MG63 (cell line): Measurements from ENCODE around the gene MORN1. TPM values are rescaled to one million over a fixed set of nuclear protein-coding genes. Genes with fewer than 3 reads are reported as not detected.

Experiments
- DNase-seq: peaks from one replicate; pipeline ENCODE4 v3.0.0-alpha.2; 2020
- H3K27me3 ChIP-seq: fragments of 250-450 bp; sonication (Bioruptor Pico); 2 replicates; pipeline ENCODE4 v1.5.1; 2020; ENCODE audit warnings: mild to moderate bottlenecking, moderate library complexity
- H3K36me3 ChIP-seq: fragments of 250-450 bp; sonication (Bioruptor Pico); 2 replicates; pipeline ENCODE4 v1.5.1; 2020; ENCODE audit warnings: mild to moderate bottlenecking, moderate library complexity
- H3K4me3 ChIP-seq: fragments of 250-450 bp; sonication (Bioruptor Pico); 2 replicates; pipeline ENCODE4 v1.5.1; 2020; ENCODE audit warnings: mild to moderate bottlenecking, moderate library complexity
- H3K9me3 ChIP-seq: fragments of 250-450 bp; sonication (Bioruptor Pico); 2 replicates; pipeline ENCODE4 v1.5.1; 2020; ENCODE audit warnings: mild to moderate bottlenecking, moderate library complexity
- total RNA-seq: library from RNA; depleted of rRNA; stranded (reverse); fragments of >200 nt; shearing (Covaris generic); gene quantifications from 2 replicates; pipeline ENCODE4 v1.2.3, GENCODE V29; 2014; ENCODE audit warnings: low replicate concordance

MORN1 gene
- total RNA-seq, 1 experiment from 2014 or later, result 20.5 TPM

- H3K36me3 ChIP-seq, result peaks cover 4% of the 10 kb centered on the region; the same call in 1 of the 2 replicates
- no peaks in the 10 kb centered on the region for H3K9me3 ChIP-seq
- DNase-seq, result no peak
- no peaks in the 10 kb centered on the region for H3K27me3 ChIP-seq
- H3K4me3 ChIP-seq, result no peak overlapping the region
Measured at GRCh38 chr1:2282556-2283270, 108.6 kb downstream of the MORN1 start.

- Histone ChIP-seq H3K27me3 (no peaks in the 10 kb centered on the region), H3K4me3 (no peak overlapping the region), H3K9me3 (no peaks in the 10 kb centered on the region)
Measured at GRCh38 chr1:2279817-2280216, 111.5 kb downstream of the MORN1 start.

GRCh38 chr1:2279210-2279639 is 112.1 kb downstream of the MORN1 start:
- H3K36me3 ChIP-seq, result peaks cover 10% of the 10 kb centered on the region
- no peaks in the 10 kb centered on the region for H3K27me3 ChIP-seq
- H3K4me3 ChIP-seq, result no peak overlapping the region
- H3K9me3 ChIP-seq, result no peaks in the 10 kb centered on the region
- peak; percentile 55 for DNase-seq

More at GRCh38 chr1:2279817-2280216, 111.5 kb downstream of the MORN1 start:
- peaks cover 10% of the 10 kb centered on the region for H3K36me3 ChIP-seq
- no peak for DNase-seq

- Histone ChIP-seq H3K9me3 (no peaks in the 10 kb centered on the region), H3K36me3 (peaks cover 10% of the 10 kb centered on the region), H3K27me3 (no peaks in the 10 kb centered on the region), H3K4me3 (no peak overlapping the region)
- no peak for DNase-seq
Measured at GRCh38 chr1:2278591-2279209, 112.7 kb downstream of the MORN1 start.

GRCh38 chr1:2277741-2278488 is 113.4 kb downstream of the MORN1 start:
- Histone ChIP-seq H3K9me3 (no peaks in the 10 kb centered on the region), H3K27me3 (no peaks in the 10 kb centered on the region), H3K36me3 (peaks cover 10% of the 10 kb centered on the region), H3K4me3 (no peak overlapping the region)
- peak; percentile 17 for DNase-seq

- H3K9me3 ChIP-seq, result no peaks in the 10 kb centered on the region
- no peaks in the 10 kb centered on the region for H3K27me3 ChIP-seq
- DNase-seq, result no peak
- peaks cover 10% of the 10 kb centered on the region for H3K36me3 ChIP-seq
- no peak overlapping the region for H3K4me3 ChIP-seq
Measured at GRCh38 chr1:2276803-2277580, 114.4 kb downstream of the MORN1 start.

- DNase-seq, result no peak
Measured at GRCh38 chr1:2275796-2276536, 115.4 kb downstream of the MORN1 start.

GRCh38 chr1:2274929-2275475 is 116.4 kb downstream of the MORN1 start:
- Histone ChIP-seq H3K4me3 (no peak overlapping the region), H3K27me3 (no peaks in the 10 kb centered on the region), H3K9me3 (no peaks in the 10 kb centered on the region), H3K36me3 (peaks cover 10% of the 10 kb centered on the region)
- no peak for DNase-seq

More at GRCh38 chr1:2275796-2276536, 115.4 kb downstream of the MORN1 start:
- no peaks in the 10 kb centered on the region for H3K9me3 ChIP-seq
- H3K4me3 ChIP-seq, result no peak overlapping the region
- peaks cover 10% of the 10 kb centered on the region for H3K36me3 ChIP-seq
- no peaks in the 10 kb centered on the region for H3K27me3 ChIP-seq

- Histone ChIP-seq H3K36me3 (peaks cover 10% of the 10 kb centered on the region), H3K27me3 (no peaks in the 10 kb centered on the region), H3K9me3 (no peaks in the 10 kb centered on the region), H3K4me3 (no peak overlapping the region)
- DNase-seq, result no peak
Measured at GRCh38 chr1:2274231-2274928, 117.0 kb downstream of the MORN1 start.

- Histone ChIP-seq H3K36me3 (peaks cover 10% of the 10 kb centered on the region), H3K27me3 (no peaks in the 10 kb centered on the region), H3K4me3 (no peak overlapping the region), H3K9me3 (no peaks in the 10 kb centered on the region)
- no peak for DNase-seq
Measured at GRCh38 chr1:2273401-2274090, 117.8 kb downstream of the MORN1 start.

GRCh38 chr1:2272686-2273400 is 118.5 kb downstream of the MORN1 start:
- Histone ChIP-seq H3K27me3 (no peaks in the 10 kb centered on the region), H3K9me3 (no peaks in the 10 kb centered on the region), H3K4me3 (no peak overlapping the region), H3K36me3 (peaks cover 8% of the 10 kb centered on the region)
- no peak for DNase-seq

GRCh38 chr1:2271841-2272655 is 119.3 kb downstream of the MORN1 start:
- Histone ChIP-seq H3K4me3 (no peak overlapping the region), H3K9me3 (no peaks in the 10 kb centered on the region), H3K36me3 (peaks cover 2% of the 10 kb centered on the region), H3K27me3 (no peaks in the 10 kb centered on the region)
- DNase-seq, result no peak
